Measurements from ENCODE around the gene TNFAIP1.

Gene TNFAIP1

DNA sequence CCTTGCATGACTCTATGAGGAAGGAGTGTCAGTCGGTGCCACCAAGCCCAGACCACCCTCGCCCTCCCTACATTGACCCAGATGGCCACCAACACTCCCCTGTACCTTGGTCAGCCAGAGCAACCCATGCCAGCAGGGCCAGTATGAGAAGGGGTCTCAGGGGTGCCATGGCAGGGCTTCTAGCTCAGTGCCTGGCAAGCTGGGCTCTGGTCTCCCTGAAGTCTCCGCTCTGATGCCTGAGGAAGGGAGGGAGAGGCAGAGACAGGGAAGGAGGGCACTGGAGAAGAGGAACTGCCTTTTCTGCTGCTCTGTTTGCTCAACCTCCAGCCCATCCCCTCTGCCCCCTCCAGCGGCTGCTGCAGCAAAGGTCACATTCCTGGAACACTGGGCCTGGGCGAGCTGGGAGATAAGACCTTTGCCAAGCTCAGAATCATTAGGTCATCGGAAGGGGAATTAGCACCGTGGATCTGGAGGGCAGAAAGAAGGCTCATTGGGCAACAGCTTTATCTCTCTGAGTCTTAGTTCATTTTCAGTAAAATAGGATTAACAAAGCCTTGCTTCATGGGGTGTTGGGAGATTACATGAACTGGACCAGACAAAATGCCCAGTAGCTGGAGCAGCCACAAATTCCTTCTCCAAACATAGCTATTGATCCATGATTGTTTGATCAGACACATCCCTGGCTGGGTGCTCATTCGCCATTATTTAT, 34.6 kb downstream of the TNFAIP1 start, which contains the start of gene VTN:
Gene VTN (minus strand): TSS at position 273 of the 709 bp plus-strand sequence. CDS start 104 bp downstream, at position 169.
- in situ Hi-C loops (cut with HindIII; ENCODE audit: low sequenced_read_pairs), result no loop called here

- in situ Hi-C loops (cut with HindIII; ENCODE audit: low sequenced_read_pairs), result no loop called here
Measured at GRCh38 chr17:28370744-28371103, 35.2 kb downstream of the TNFAIP1 start.

DNA sequence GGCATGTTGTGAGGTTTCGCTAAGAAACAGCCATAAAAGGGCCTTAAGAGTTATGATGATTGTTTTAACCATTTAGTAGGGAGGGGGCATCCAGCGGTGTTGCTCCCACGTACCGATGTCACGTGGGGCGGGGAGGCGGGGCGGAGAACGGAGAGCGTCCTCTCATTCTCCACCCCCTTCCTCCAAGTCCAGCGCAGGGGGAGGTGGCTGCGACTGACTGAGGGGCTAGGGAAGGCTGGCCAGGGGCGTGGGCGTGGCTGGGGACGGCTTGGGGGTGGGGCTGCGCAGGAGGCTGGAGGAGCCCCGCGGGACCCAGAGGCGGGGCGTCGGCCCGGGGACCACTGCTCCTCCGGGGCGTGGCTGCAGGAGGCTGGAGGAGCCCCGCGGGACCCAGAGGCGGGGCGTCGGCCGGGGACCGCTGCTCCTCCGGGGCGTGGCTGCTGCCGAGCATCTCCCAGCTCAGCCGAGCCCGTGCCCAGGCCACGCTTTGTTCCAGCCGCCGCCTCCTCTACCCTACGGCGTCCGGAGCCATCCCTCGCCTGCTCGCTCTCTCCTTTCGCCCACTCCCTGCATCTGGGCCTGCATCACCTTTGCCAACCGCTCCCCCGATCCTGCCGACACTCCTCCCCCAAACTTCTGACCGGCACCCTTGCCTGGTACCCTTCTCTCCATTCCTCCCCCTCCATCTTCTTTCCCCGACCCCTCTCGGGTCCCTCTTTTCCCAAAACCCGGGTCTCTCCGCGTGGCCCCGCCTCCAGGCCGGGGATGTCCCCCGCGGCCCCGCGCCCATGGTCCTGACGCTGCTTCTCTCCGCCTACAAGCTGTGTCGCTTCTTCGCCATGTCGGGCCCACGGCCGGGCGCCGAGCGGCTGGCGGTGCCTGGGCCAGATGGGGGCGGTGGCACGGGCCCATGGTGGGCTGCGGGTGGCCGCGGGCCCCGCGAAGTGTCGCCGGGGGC, 36.0 kb downstream of the TNFAIP1 start, which contains the start of gene SARM1:
Gene SARM1 (plus strand): TSS at position 450 of the 958 bp plus-strand sequence. CDS start 339 bp downstream, at position 789.
- in situ Hi-C loops (cut with HindIII; ENCODE audit: low sequenced_read_pairs), result no loop called here

DNA sequence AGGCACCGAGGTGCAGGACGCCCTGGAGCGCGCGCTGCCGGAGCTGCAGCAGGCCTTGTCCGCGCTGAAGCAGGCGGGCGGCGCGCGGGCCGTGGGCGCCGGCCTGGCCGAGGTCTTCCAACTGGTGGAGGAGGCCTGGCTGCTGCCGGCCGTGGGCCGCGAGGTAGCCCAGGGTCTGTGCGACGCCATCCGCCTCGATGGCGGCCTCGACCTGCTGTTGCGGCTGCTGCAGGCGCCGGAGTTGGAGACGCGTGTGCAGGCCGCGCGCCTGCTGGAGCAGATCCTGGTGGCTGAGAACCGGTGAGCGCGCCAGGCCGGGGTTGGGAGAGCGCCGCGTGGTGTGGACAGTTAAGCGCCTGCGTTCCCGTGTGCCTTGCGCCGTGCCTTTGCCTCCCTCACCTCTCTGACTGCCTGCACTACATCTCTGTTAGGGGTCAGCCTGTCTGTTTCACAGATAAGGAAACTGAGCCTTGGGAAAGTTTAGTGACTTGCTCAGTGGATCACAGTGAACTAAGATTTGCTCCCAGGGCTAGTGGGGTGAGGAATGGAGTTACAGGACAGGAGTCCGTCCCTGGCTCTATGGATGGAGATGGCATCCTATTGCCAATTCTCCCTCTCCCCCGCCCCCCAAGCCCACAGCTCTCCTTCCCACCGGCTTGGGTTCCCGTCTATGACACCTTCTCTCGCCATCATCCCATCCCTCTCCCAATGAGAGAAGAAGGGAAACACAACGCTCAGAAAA, 36.8 kb downstream of the TNFAIP1 start:
- in situ Hi-C loops (cut with HindIII; ENCODE audit: low sequenced_read_pairs), result no loop called here

DNA sequence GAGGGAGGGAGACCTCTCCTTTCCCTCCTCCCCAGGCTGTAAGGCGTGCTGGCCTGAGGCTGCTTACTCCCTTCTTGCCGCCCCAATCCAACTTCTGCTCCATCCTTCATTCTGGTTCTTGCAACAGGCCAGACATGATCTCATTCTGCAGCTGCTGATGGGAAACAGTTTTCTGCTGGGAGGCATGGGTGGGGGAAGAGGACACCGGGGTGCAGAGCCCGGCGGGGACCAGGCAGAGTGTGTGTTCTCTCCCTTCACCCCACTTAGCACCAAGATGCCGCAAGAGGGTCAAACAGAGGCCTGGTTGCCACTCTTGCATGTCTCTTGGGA, 37.3 kb downstream of the TNFAIP1 start:
- in situ Hi-C loops (cut with HindIII; ENCODE audit: low sequenced_read_pairs), result no loop called here

DNA sequence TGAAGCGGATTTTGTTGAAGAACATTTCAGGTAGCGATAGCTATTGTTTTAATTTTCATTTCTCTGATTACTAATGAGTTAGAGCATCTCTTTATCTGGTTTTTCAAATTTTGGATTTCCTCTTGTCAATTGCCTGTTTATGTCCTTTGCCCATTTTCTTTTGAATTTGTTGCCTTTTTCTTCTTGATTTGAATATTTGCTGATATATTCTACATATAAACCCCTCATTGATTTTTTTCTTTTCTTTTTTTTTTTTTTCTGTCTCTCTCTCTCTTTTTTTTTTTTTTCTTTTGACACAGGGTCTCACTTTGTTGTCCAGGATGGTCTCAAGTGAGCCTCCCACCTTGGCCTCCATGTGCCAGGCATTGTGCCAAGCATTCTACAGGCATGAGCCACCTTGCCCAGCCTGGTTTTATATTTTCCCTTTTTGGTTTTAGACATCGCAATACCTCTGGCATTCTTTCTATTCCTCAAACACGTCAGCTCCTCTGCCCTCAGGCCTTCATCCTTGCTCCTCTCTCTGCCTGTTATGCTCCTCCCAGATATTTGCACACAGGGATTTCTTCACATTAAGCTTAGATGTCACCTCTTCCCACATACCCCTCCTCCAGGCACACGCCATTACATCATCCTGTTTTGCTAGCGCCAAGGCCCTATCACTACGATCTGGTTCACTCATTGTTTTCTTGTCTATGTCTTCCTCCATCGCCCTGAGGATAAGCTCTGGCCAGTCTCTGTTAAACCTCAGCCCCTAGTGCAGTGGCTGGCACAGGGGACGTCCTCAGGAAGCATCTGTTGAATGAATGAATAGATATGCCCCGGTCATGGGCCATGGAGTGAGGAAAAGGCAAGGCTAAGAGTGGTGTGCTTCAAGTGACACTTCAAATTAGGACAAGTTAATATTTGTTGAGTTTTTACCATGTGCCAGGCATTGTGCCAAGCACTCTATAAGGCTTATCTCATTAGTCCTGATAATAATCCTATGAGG, 44.5 kb downstream of the TNFAIP1 start:
- in situ Hi-C loops (cut with HindIII; ENCODE audit: low sequenced_read_pairs), result no loop called here

DNA sequence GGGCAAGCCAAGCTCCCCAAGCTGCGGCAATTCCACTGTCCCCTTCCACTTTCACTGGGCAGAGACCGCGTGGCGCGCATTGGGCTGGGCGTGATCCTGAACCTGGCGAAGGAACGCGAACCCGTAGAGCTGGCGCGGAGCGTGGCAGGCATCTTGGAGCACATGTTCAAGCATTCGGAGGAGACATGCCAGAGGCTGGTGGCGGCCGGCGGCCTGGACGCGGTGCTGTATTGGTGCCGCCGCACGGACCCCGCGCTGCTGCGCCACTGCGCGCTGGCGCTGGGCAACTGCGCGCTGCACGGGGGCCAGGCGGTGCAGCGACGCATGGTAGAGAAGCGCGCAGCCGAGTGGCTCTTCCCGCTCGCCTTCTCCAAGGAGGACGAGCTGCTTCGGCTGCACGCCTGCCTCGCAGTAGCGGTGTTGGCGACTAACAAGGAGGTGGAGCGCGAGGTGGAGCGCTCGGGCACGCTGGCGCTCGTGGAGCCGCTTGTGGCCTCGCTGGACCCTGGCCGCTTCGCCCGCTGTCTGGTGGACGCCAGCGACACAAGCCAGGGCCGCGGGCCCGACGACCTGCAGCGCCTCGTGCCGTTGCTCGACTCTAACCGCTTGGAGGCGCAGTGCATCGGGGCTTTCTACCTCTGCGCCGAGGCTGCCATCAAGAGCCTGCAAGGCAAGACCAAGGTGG, 45.7 kb downstream of the TNFAIP1 start:
- in situ Hi-C loops (cut with HindIII; ENCODE audit: low sequenced_read_pairs), result no loop called here

- in situ Hi-C loops (cut with HindIII; ENCODE audit: low sequenced_read_pairs), result no loop called here
Measured at GRCh38 chr17:28384281-28385036, 48.9 kb downstream of the TNFAIP1 start.

DNA sequence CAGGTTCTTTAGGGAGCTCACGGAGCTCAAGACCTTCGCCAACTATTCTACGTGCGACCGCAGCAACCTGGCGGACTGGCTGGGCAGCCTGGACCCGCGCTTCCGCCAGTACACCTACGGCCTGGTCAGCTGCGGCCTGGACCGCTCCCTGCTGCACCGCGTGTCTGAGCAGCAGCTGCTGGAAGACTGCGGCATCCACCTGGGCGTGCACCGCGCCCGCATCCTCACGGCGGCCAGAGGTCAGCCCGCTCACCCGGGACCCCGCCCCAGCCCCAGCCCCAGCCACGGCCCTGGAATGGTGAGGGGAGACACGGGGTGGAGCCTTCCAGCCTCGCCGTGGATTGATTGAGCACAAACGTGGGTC, 49.5 kb downstream of the TNFAIP1 start:
- in situ Hi-C loops (cut with HindIII; ENCODE audit: low sequenced_read_pairs), result no loop called here

DNA sequence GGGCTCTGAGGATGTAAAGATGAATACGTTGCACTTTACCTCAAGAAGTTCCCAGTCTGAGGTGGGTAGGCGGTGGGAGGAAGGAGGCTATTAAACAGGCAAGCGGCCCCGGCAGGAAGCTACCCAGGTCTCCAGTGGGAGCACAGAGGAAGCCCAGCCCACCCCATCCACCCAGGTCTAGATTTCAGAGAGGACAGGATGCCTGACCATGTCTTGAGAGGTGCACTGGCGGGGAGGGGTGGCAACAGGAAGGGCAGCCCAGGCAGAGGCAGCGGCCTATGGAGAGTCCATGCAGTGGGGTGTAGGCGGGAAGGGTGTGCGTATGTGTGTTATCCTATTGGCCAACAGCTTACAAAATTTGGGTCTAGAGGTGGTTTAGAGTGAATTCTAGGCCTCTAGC, 49.8 kb downstream of the TNFAIP1 start:
- in situ Hi-C loops (cut with HindIII; ENCODE audit: low sequenced_read_pairs), result no loop called here

DNA sequence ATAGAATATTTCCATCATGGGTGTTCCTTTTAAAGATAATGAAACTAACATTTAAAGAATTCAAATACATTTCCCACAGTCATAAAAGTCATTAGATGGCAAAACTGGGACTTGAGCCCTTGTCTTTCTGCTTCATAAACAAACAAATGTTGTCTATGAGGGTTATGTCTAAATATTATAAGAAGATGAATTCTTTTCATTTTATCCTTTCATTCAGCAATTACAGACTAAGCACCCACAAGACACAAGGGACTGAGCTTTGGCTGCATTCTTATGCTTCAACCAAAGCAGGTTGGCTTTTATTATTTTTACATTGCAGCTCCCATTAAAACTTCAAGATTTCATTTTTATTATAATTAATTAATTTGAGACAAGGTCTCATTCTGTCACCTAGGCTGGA, 50.8 kb downstream of the TNFAIP1 start:
- in situ Hi-C loops (cut with HindIII; ENCODE audit: low sequenced_read_pairs), result no loop called here

GRCh38 chr17:28388106-28388505, 52.5 kb downstream of the TNFAIP1 start:
- in situ Hi-C loops (cut with HindIII; ENCODE audit: low sequenced_read_pairs), result no loop called here

- in situ Hi-C loops (cut with HindIII; ENCODE audit: low sequenced_read_pairs), result no loop called here
Measured at GRCh38 chr17:28390141-28390540, 54.6 kb downstream of the TNFAIP1 start.

DNA sequence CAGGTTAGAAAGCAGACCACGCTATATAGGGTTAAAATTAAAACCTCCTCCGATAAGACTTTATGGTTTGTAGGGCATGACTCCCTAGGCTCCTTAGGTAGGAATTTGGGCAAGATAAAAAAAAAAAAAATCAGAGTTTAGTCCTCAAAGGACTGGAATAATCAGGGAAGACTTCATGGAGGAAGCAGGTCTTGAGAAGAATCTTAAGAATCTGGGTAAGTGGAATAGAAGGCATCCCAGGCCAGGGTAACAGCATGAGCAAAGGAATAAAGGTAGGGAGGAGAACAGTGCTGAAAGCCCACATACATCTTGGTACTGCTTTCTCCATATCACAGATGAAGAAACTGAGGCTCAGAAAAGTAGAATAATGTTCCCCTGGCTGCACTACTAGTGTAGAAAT, 55.0 kb downstream of the TNFAIP1 start:
- in situ Hi-C loops (cut with HindIII; ENCODE audit: low sequenced_read_pairs), result no loop called here

- in situ Hi-C loops (cut with HindIII; ENCODE audit: low sequenced_read_pairs), result no loop called here
Measured at GRCh38 chr17:28390984-28391383, 55.4 kb downstream of the TNFAIP1 start.

DNA sequence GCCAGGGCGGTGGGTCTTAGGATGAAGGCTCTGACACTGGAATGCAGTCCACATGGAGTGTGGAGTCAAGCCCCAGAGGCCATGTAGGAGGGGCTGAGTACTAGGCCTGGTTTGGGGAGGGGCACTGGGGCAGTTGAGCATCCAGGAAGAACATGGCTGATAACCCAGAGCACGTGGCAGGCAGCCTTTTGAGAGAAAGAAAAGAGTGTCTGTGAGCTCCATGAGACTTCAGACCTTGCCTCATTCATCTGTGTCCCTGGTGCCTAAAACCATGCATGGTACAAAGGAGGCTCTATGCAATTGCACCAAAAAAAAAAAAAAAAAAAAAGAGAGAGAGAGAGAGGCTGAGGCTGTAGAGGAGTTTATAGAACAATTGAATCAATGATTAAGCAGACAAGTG, 55.8 kb downstream of the TNFAIP1 start:
- in situ Hi-C loops (cut with HindIII; ENCODE audit: low sequenced_read_pairs), result no loop called here

GRCh38 chr17:28392491-28392890, 56.9 kb downstream of the TNFAIP1 start:
- in situ Hi-C loops (cut with HindIII; ENCODE audit: low sequenced_read_pairs), result no loop called here

GRCh38 chr17:28394337-28395116, 59.0 kb downstream of the TNFAIP1 start:
- in situ Hi-C loops (cut with HindIII; ENCODE audit: low sequenced_read_pairs), result no loop called here

All from DLD1 (cell line).